ENCODE measurements around the gene CYP2A13. TPM values are rescaled to one million over a fixed set of nuclear protein-coding genes. Genes with fewer than 3 reads are reported as not detected.

CYP2A13 gene
- total RNA-seq, 1 experiment from 2014 or later, result 0.63 TPM

- Histone ChIP-seq H4K20me1 (ENCODE audit: control insufficient read depth, insufficient read depth, insufficient read length) (no peaks in the 10 kb centered on the region), H3K9me3 (ENCODE audit: control insufficient read depth, low read depth, low read length) (no peaks in the 10 kb centered on the region), H3K4me2 (ENCODE audit: insufficient read depth, insufficient read length, low read length) (peak overlapping the region; percentile 49), H3K56ac (ENCODE audit: insufficient read length, low read depth, low read length) (no peak overlapping the region), H3K14ac (ENCODE audit: insufficient read depth, low read length) (peak overlapping the region; percentile 89), H3K9ac (ENCODE audit: extremely low read depth, insufficient read length, low read length) (peak overlapping the region; percentile 25), H2BK120ac (ENCODE audit: low read depth, low read length, poor library complexity, severe bottlenecking) (peak overlapping the region; percentile 61), H3K79me1 (ENCODE audit: insufficient read depth, low read depth, low read length, poor library complexity, severe bottlenecking) (no peaks in the 10 kb centered on the region), H2BK20ac (ENCODE audit: low read depth, low read length, poor library complexity, severe bottlenecking) (no peak overlapping the region), H3K4ac (ENCODE audit: low read depth, low read length) (no peak overlapping the region), H3K23me2 (ENCODE audit: insufficient read length, low read depth, low read length, poor library complexity, severe bottlenecking) (peaks cover 10% of the 10 kb centered on the region), H2AK5ac (ENCODE audit: insufficient read length, low read length) (no peak overlapping the region), H3K27me3 (ENCODE audit: insufficient read depth, low read length) (peaks cover 6% of the 10 kb centered on the region; the same call in 1 of the 2 replicates), H2BK15ac (ENCODE audit: low read depth, low read length) (no peak overlapping the region), H3K4me1 (ENCODE audit: insufficient read depth, low read length) (no peaks in the 10 kb centered on the region), H2BK12ac (ENCODE audit: insufficient read length, low read depth, low read length) (peak overlapping the region; percentile 45), H3K18ac (ENCODE audit: insufficient read length, low read depth, low read length) (peak overlapping the region; percentile 89), H2BK5ac (ENCODE audit: insufficient read length, low read length) (no peak overlapping the region), H3K23ac (ENCODE audit: insufficient read length, low read depth, low read length) (no peak overlapping the region), H4K91ac (ENCODE audit: insufficient read length, low read depth, low read length) (no peak overlapping the region), H4K8ac (replicated peaks; ENCODE audit: insufficient read length, low read depth, low read length) (no peak overlapping the region), H3K27ac (ENCODE audit: insufficient read length, low read depth, low read length) (no peak overlapping the region), H3K79me2 (ENCODE audit: insufficient read depth, low read length) (no peaks in the 10 kb centered on the region), H2AFZ (ENCODE audit: low read length) (no peak overlapping the region), H4K5ac (ENCODE audit: insufficient read length, low read depth, low read length) (no peak overlapping the region), H3T11ph (ENCODE audit: low read length) (no peak overlapping the region)
- no CpG with 5 or more reads among the region's 32 CpGs for WGBS (ENCODE audit: extremely low coverage, insufficient read length, low lambda C conversion rate)
- DNase-seq, result no peak
- H3K36me3 Mint-ChIP-seq (ENCODE audit: insufficient read depth in 1 of 3, low read depth in 3 of 3), result peaks cover 0 to 2% (median 0%) of the 10 kb centered on the region in 3 experiments; a peak in 1 of 7 replicates
- peak overlapping the region; percentile 60 to 78 for H3K4me3 Mint-ChIP-seq
- peaks cover 18 to 19% of the 10 kb centered on the region in 2 experiments for H3K4me1 Mint-ChIP-seq
- peaks cover 88% of the 10 kb centered on the region for H3K27me3 Mint-ChIP-seq (ENCODE audit: low read depth)
- peaks cover 0 to 7% of the 10 kb centered on the region in 2 experiments; a peak in 2 of 5 replicates for H3K9me3 Mint-ChIP-seq
- no peak overlapping the region for H3K27ac Mint-ChIP-seq
- peak; percentile 37; the same call in 1 of the 3 replicates for TF ChIP-seq CTCF (conservative IDR thresholded peaks at IDR 0.05)
Observed at GRCh38 chr19:41089959-41090358, 1.7 kb downstream of the CYP2A13 start.
